ENCODE results near the gene AGA.
A peak's percentile ranks its signal among the peaks of the same experiment; 100 is the strongest.

Gene AGA

GRCh38 chr4:177441803-177442622 is at the start of gene AGA:
TSS of gene AGA (minus strand) at chr4:177442437. CDS start at chr4:177442375, 62 bp downstream.
- DNase-seq (ENCODE audit: low read depth in 2 of 2), result peak; percentile 89 to 90

GRCh38 chr4:177492022-177492421 is 49.8 kb upstream of the AGA start:
- DNase-seq (ENCODE audit: low read depth in 2 of 2), result no peak

DNA sequence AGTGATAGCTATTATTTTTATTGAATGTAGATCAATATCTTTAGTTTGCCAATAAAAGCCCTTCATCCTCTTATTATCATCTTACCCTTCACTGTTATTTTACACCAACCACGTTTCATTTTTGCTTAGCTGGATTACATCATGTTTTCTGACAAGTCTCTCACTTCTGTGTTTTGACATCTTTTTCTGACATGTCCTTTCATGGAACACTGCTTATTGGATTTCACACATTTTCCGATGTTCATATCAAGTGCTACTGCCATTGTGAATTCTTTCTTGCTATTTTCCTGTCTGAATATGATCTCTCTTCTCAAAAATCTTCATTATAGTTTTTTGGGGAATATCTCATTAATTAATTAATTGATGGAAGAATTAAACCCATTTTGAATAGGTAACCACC is 48.5 kb upstream of the AGA start:
- DNase-seq (ENCODE audit: low read depth in 2 of 2), result no peak

DNA sequence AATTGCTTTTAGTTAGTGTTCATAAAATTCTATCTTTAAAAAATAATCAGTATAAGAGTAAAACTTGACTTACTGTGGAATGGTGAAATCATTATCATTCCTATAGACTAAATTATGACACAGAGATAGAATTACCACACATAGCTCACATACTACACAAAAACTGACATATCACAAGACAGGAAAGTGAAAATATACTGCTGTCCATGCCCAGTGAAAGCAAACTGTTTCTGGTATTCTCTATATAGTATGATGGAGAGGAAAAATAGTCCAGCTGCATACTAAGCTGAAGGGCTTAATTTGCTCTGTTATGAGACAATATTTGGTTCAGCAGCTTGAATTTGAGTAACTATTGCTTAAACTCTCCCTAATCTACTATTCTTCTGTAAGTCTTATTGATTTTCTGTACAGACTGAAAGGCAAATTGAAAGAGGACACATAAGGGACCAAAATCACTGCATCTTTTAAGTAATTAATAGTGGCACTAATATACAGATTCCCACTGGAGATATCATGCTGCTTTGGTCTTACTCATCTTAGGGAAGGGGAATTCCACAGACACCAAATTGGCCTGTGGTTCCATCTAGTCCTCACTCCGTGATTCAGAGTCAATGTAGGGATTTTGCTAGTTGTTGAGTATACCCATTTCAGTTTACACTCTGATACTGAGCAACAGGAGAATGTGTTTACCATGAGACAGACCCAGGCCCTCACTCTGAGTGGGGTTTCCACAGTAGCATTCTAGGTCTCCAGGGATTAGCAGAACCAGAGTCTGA is 47.4 kb upstream of the AGA start:
- no peak for DNase-seq (ENCODE audit: low read depth in 2 of 2)

GRCh38 chr4:177487977-177488376 is 45.7 kb upstream of the AGA start:
- no peak for DNase-seq (ENCODE audit: low read depth in 2 of 2)

- DNase-seq (ENCODE audit: low read depth in 2 of 2), result peak; percentile 40 to 48
Measured at GRCh38 chr4:177485528-177485927, 43.3 kb upstream of the AGA start.

GRCh38 chr4:177484613-177485021 is 42.4 kb upstream of the AGA start:
- peak; percentile 82 to 85 for DNase-seq (ENCODE audit: low read depth in 2 of 2)

DNA sequence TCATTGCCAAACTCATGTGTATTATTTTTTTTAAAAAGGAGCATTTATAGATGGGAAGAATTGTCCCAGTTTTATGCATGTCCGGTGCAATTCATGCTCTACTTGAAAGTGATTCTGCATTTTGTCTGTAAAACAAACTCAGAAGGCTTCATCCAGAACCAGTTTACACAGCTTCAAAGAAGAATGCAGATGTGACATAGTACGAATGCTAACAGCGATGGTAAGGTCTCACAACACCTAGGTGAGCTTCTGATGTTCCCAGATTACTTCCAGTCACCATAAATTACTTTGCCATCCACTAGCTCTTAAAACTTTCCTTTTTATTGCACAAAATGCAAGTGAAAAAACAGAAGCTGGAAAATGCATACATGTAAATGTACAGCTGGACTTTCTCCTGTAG is 41.5 kb upstream of the AGA start:
- DNase-seq (ENCODE audit: low read depth in 2 of 2), result no peak

GRCh38 chr4:177483271-177483670 is 41.0 kb upstream of the AGA start:
- DNase-seq (ENCODE audit: low read depth in 2 of 2), result no peak

GRCh38 chr4:177482367-177482766 is 40.1 kb upstream of the AGA start:
- no peak for DNase-seq (ENCODE audit: low read depth in 2 of 2)

- peak; percentile 75 for DNase-seq (ENCODE audit: low read depth in 2 of 2)
Measured at GRCh38 chr4:177480795-177481194, 38.6 kb upstream of the AGA start.

DNA sequence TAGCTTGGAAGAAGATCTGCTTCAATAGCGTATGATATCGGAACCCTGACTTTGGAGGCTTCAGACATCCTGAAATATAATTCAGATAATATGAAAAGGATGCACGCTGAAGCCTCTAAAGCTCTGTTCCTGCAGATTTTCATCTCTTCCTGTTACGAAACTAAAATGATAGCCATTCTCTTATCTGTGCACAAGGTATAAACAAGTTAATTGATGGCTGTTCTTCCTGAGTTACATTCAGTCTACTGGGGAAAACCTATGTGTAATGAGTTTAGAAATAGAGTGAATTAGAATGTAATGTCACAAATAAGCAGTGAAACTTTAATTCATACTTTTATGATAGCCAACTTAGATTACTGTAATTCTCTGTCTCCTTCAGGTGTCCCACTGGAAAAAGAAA is 36.8 kb upstream of the AGA start:
- DNase-seq (ENCODE audit: low read depth in 2 of 2), result no peak

GRCh38 chr4:177478496-177478895 is 36.3 kb upstream of the AGA start:
- no peak for DNase-seq (ENCODE audit: low read depth in 2 of 2)

DNA sequence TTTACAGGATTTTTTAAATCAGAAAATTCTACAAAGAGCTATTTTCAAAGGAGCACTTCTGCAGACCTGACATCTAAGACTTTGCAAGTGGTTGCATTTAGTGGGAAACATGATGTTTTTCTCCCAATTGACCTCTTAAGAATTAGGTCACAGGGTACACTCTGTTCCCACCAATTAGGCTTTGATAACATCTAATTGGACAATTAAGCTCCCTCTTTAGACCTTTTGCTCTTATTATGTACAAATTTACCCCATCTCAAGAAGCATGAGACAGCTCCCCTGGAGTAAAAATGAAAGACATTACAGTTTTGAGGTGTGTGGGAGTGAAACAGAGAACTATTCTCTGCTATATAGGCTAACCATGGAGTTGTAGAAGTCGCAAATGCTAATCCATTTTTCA is 31.8 kb upstream of the AGA start:
- DNase-seq (ENCODE audit: low read depth in 2 of 2), result no peak

GRCh38 chr4:177464026-177464425 is 21.8 kb upstream of the AGA start:
- no peak for DNase-seq (ENCODE audit: low read depth in 2 of 2)

GRCh38 chr4:177461606-177462005 is 19.4 kb upstream of the AGA start:
- no peak for DNase-seq (ENCODE audit: low read depth in 2 of 2)

DNA sequence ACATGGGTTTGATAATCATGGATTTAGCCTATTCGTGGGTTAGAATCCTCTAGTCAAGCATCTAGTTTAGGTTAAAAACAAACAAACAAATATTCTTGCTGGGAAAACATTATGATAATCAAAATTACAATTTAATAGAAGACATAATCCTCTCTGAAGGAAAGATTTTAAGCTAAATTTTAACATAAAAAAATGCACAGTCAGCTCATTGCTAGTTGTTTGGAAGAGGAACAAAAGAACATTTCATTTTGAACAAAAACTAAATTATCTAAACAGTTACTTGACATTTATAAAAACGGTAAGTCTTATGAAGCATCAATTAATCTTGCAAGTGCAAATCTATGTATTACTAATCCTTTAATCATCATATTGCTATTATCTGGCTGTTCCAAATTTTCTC is 18.2 kb upstream of the AGA start:
- DNase-seq (ENCODE audit: low read depth in 2 of 2), result no peak

DNA sequence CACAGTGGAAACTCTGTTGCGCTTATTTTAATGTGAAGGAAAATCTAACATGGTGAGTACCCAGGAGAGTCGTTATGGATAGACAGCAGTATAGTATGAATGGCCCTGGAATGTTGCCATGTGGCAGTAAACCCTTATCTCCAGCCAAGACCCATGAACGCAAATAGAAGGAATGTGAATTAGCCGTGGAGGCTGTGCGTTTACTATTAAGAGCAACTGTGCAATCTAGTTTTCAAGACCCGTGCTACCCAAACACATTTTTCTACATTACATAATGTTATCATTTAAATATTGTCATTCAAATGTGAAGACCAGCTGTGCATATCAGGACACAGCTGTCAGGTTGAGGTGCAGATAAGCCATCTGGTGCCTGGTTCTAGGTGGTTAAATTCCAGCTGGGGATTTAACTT is 13.3 kb upstream of the AGA start:
- peak; percentile 81 to 86 for DNase-seq (ENCODE audit: low read depth in 2 of 2)

GRCh38 chr4:177453116-177453515 is 10.9 kb upstream of the AGA start:
- DNase-seq (ENCODE audit: low read depth in 2 of 2), result no peak

DNA sequence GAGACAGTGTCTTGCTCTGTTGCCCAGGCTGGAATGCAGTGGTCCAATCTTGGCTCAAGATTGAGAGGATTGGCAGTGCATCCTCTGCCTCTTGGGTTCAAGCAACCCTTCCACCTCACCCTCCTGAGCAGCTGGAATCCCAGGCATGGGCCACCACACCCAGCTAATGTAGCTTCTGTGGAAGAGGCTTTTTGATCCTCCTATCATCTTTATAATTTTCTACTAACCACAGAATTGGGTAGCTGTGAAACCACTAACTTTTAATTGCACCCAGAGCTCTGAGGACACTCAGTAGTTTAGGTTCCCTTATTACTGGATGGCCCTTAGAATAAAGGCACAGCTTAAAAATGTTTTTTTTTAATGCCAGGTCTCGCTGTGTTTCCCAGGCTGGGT is 8.9 kb upstream of the AGA start:
- no peak for DNase-seq (ENCODE audit: low read depth in 2 of 2)

DNA sequence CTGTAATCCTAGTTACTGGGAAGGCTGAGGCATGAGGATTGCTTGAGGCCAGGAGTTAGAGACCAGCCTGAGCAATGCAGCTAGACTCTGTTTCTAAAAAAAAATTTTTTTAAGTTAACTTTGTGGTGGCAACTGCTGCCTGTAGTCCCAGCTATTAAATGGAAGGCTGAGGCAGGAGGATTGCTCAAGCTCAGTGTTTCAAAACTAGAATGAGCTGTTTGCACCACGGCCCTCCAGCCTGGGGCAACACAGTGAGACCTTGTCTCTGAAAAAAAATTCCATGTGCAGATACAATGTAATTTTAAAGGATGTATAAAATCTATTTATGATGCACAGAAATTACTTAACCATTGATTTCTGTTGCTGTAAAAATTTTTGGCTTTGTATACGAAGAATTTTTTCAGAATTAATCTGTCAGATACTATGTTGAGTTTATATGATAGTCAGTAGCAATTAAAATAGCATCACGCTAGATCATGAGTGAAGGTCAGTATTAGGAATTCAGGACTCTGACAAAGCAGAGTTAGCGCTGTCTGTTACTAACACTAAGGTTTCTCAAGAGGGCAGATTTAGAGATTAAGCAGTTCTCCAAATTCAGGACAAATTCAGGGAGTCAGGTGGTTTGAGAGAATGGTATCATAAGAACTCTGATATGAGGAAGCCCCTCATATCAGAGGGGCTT is 8.3 kb upstream of the AGA start:
- DNase-seq (ENCODE audit: low read depth in 2 of 2), result no peak

- DNase-seq (ENCODE audit: low read depth in 2 of 2), result peak; percentile 51 to 62
Measured at GRCh38 chr4:177448850-177449249, 6.6 kb upstream of the AGA start.
